Neural cell (in vitro differentiated cells): ENCODE results near the gene VPS26A. TPM values are rescaled to one million over a fixed set of nuclear protein-coding genes. Genes with fewer than 3 reads are reported as not detected.

Experiments used
- H2AFZ ChIP-seq: fragments of 200-600, 300-800 bp; sonication (generic), shearing (Covaris generic); 2 replicates; pipeline ENCODE4 v1.6.0; 2014; ENCODE audit warnings: low read depth, mild to moderate bottlenecking, antibody characterized with exemption, low read length, moderate library complexity
- H3F3A ChIP-seq: fragments of 200-600 bp; shearing (Covaris generic); 2 replicates; pipeline ENCODE4 v1.6.1; 2016; ENCODE audit warnings: mild to moderate bottlenecking, moderate library complexity, mixed read lengths, antibody characterized with exemption, low read length; ENCODE audit not compliant: insufficient read depth, poor library complexity, severe bottlenecking
- H3K27ac ChIP-seq: fragments of 200-600, 300-800 bp; sonication (generic), shearing (Covaris generic); 2 replicates; pipeline ENCODE4 v1.5.1; 2014; ENCODE audit warnings: mild to moderate bottlenecking, low read length, moderate library complexity
- H3K27me3 ChIP-seq: fragments of 300-800, 200-600 bp; sonication (generic), shearing (Covaris generic); 2 replicates; pipeline ENCODE4 v1.6.0; 2014; ENCODE audit warnings: mild to moderate bottlenecking, low read depth, low read length, moderate library complexity; ENCODE audit not compliant: insufficient read depth
- H3K36me3 ChIP-seq: fragments of 300-800, 200-600 bp; sonication (generic), shearing (Covaris generic); 2 replicates; pipeline ENCODE4 v1.5.1; 2014; ENCODE audit warnings: mild to moderate bottlenecking, antibody characterized with exemption, low read length, moderate library complexity; ENCODE audit not compliant: insufficient read depth
- H3K4me2 ChIP-seq: fragments of 300-800, 200-600 bp; sonication (generic), shearing (Covaris generic); 2 replicates; pipeline ENCODE4 v1.6.0; 2014; ENCODE audit warnings: mild to moderate bottlenecking, low read length
- H3K4me3 ChIP-seq: fragments of 300-800, 200-600 bp; sonication (generic), shearing (Covaris generic); 2 replicates; pipeline ENCODE4 v1.5.1; 2014; ENCODE audit warnings: mild to moderate bottlenecking, low read length, moderate library complexity
- H3K79me2 ChIP-seq: fragments of 200-600 bp; shearing (Covaris generic); replicated peaks from 2 replicates; pipeline ENCODE4 v1.6.0; 2014; ENCODE audit warnings: mild to moderate bottlenecking, low read length, moderate library complexity; ENCODE audit not compliant: insufficient read depth
- H3K9ac ChIP-seq: fragments of 300-800, 200-600 bp; sonication (generic), shearing (Covaris generic); 2 replicates; pipeline ENCODE4 v1.6.1; 2016; ENCODE audit warnings: mild to moderate bottlenecking, low read length, mixed read lengths
- H3K9me2 ChIP-seq: fragments of 200-600 bp; shearing (Covaris generic); 2 replicates; pipeline ENCODE4 v1.6.1; 2016; ENCODE audit warnings: mild to moderate bottlenecking, low read length, mixed read lengths; ENCODE audit not compliant: insufficient read depth
- H3K9me3 ChIP-seq: fragments of 200-600, 300-800 bp; sonication (generic), shearing (Covaris generic); 2 replicates; pipeline ENCODE4 v1.6.1; 2016; ENCODE audit warnings: mild to moderate bottlenecking, mixed run types, low read length, moderate library complexity, mixed read lengths
- H4K20me1 ChIP-seq: fragments of 200-600 bp; shearing (Covaris generic); 2 replicates; pipeline ENCODE4 v1.6.1; 2016; ENCODE audit warnings: mild to moderate bottlenecking, mixed run types; ENCODE audit not compliant: insufficient read depth
- CTCF ChIP-seq: fragments of 450-650 bp; IDR thresholded peaks from 2 replicates; pipeline ENCODE4 v1.5.1; 2014; ENCODE audit warnings: antibody characterized with exemption, mild to moderate bottlenecking, moderate library complexity; ENCODE audit not compliant: poor library complexity, severe bottlenecking
- EP300 ChIP-seq: fragments of 450-650 bp; conservative IDR thresholded peaks from 2 replicates; pipeline ENCODE4 v1.6.1; 2014; ENCODE audit warnings: antibody characterized with exemption, mild to moderate bottlenecking, moderate library complexity; ENCODE audit not compliant: poor library complexity, severe bottlenecking
- EZH2 ChIP-seq: fragments of 200-600, 300-800 bp; shearing (Covaris generic), sonication (generic); IDR thresholded peaks from 2 replicates; pipeline ENCODE4 v1.6.1; 2014; ENCODE audit warnings: antibody characterized with exemption, low read length, borderline replicate concordance, mild to moderate bottlenecking; ENCODE audit not compliant: insufficient read depth, poor library complexity, severe bottlenecking
- MXI1 ChIP-seq: fragments of 450-650 bp; conservative IDR thresholded peaks from 2 replicates; pipeline ENCODE4 v1.6.1; 2014; ENCODE audit warnings: antibody characterized with exemption, mild to moderate bottlenecking; ENCODE audit not compliant: poor library complexity, severe bottlenecking
- POLR2AphosphoS5 ChIP-seq: IDR thresholded peaks from 2 replicates; pipeline ENCODE4 v1.6.1; 2012
- RAD21 ChIP-seq: fragments of 450-650 bp; conservative IDR thresholded peaks from 2 replicates; pipeline ENCODE4 v1.6.1; 2014; ENCODE audit warnings: antibody characterized with exemption, mild to moderate bottlenecking, moderate library complexity
- SMC3 ChIP-seq: fragments of 450-650 bp; conservative IDR thresholded peaks from 2 replicates; pipeline ENCODE4 v1.6.1; 2014; ENCODE audit warnings: antibody characterized with exemption, mild to moderate bottlenecking, moderate library complexity; ENCODE audit not compliant: poor library complexity
- TAF1 ChIP-seq: IDR thresholded peaks from 2 replicates; pipeline ENCODE4 v1.6.1; 2012; ENCODE audit warnings: low read depth
- polyA plus RNA-seq: library from polyadenylated mRNA; depleted of rRNA; stranded (reverse); fragments of >200 nt; gene quantifications from 2 replicates; pipeline ENCODE4 v1.2.3, GENCODE V29; 2014
- TF ChIP-seq, protein P1 (sequence below): IDR thresholded peaks from 2 replicates; pipeline ENCODE4 v1.6.1; 2012; ENCODE audit warnings: borderline replicate concordance

Gene VPS26A
- polyA plus RNA-seq, 1 donor from 2014 or later: 48.9 TPM

- no peaks in the 10 kb centered on the region for H3K79me2 ChIP-seq
- H3K9me2 ChIP-seq: no peaks in the 10 kb centered on the region
- H3K36me3 ChIP-seq: no peaks in the 10 kb centered on the region
- no peak overlapping the region for H3K4me2 ChIP-seq
- no peaks in the 10 kb centered on the region for H3K27me3 ChIP-seq
- TF ChIP-seq EZH2 (no peak), CTCF (no peak), MXI1 (no peak), POLR2AphosphoS5 (no peak), TAF1 (no peak), SMC3 (no peak), RAD21 (no peak), EP300 (no peak)
- TF ChIP-seq, protein P1, sequence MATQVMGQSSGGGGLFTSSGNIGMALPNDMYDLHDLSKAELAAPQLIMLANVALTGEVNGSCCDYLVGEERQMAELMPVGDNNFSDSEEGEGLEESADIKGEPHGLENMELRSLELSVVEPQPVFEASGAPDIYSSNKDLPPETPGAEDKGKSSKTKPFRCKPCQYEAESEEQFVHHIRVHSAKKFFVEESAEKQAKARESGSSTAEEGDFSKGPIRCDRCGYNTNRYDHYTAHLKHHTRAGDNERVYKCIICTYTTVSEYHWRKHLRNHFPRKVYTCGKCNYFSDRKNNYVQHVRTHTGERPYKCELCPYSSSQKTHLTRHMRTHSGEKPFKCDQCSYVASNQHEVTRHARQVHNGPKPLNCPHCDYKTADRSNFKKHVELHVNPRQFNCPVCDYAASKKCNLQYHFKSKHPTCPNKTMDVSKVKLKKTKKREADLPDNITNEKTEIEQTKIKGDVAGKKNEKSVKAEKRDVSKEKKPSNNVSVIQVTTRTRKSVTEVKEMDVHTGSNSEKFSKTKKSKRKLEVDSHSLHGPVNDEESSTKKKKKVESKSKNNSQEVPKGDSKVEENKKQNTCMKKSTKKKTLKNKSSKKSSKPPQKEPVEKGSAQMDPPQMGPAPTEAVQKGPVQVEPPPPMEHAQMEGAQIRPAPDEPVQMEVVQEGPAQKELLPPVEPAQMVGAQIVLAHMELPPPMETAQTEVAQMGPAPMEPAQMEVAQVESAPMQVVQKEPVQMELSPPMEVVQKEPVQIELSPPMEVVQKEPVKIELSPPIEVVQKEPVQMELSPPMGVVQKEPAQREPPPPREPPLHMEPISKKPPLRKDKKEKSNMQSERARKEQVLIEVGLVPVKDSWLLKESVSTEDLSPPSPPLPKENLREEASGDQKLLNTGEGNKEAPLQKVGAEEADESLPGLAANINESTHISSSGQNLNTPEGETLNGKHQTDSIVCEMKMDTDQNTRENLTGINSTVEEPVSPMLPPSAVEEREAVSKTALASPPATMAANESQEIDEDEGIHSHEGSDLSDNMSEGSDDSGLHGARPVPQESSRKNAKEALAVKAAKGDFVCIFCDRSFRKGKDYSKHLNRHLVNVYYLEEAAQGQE: no peak
- H2AFZ ChIP-seq: no peak overlapping the region
- H3K9me3 ChIP-seq: no peaks in the 10 kb centered on the region
- H3K4me3 ChIP-seq: no peak overlapping the region
- H3K27ac ChIP-seq: no peak overlapping the region
- H3F3A ChIP-seq: no peaks in the 10 kb centered on the region
- no peak overlapping the region for H3K9ac ChIP-seq
- no peaks in the 10 kb centered on the region for H4K20me1 ChIP-seq
These were observed 87.5 kb downstream of the VPS26A start for GRCh38 chr10:69211524-69211923.

DNA sequence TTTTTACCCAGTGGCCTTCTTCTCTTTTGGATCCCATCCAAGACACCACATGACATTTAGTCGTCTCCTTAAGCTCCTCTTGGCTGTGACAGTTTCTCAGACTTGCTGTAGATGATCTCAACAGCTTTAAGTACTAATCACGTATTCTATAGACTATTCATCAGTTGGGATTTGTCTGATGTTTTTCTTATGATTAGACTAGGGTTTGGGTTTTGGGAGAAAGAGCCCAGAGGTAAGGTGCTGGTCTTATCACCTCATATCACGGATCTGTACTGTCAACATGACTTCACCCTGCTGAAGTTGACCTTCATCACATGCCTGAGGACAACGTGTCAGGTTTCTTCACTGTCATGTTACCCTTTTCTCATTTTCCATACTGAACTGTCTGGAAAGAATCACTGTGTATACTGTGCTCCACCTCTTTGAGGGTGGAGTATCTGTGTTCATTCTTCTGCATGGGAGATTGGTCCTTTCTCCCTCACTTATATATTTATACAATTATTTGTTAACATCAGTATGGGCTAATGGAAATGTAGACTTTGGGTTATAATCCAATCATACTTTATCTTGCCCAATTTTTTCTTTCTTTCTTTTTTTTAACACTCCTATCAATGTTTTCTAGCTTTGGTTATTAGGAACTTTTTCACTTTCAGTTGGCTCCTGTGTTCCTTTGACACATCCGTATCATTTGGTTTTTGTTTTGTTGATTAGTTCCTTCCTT lies 89.8 kb downstream of the VPS26A start:
- Histone ChIP-seq H3K9ac (no peak overlapping the region), H3K27me3 (no peaks in the 10 kb centered on the region), H3K9me3 (no peaks in the 10 kb centered on the region), H3K4me3 (no peak overlapping the region), H4K20me1 (no peaks in the 10 kb centered on the region), H3K36me3 (no peaks in the 10 kb centered on the region), H2AFZ (no peak overlapping the region), H3K79me2 (no peaks in the 10 kb centered on the region), H3K27ac (no peak overlapping the region), H3F3A (no peaks in the 10 kb centered on the region), H3K9me2 (no peaks in the 10 kb centered on the region), H3K4me2 (no peak overlapping the region)
- TF ChIP-seq EP300: no peak
- no peak for TF ChIP-seq SMC3
- no peak for TF ChIP-seq MXI1
